ENCODE data around the gene GRID1.

Gene GRID1

DNA sequence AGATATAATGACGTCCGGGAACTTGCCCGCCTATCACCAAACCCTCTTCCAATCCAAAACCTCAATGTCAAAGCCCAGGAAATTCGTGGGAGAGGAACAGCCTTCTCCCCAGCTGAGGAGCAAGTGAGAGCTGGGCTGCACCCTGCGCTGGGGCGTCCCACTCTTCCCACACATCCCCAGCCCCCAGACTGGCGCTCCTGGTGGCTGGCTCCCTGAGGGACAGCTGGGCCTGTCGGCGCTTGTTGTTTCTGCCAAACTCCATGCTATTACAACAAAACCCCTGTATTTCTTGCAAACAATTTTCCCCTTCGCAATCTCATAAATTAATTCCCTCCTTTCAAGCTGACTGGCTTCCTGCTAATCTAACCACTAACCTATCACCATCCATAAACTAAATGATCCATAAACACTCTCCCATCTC lies 53.0 kb downstream of the GRID1 start:
- no peak for DNase-seq (ENCODE audit: low read depth)
- TF ChIP-seq, protein P1, sequence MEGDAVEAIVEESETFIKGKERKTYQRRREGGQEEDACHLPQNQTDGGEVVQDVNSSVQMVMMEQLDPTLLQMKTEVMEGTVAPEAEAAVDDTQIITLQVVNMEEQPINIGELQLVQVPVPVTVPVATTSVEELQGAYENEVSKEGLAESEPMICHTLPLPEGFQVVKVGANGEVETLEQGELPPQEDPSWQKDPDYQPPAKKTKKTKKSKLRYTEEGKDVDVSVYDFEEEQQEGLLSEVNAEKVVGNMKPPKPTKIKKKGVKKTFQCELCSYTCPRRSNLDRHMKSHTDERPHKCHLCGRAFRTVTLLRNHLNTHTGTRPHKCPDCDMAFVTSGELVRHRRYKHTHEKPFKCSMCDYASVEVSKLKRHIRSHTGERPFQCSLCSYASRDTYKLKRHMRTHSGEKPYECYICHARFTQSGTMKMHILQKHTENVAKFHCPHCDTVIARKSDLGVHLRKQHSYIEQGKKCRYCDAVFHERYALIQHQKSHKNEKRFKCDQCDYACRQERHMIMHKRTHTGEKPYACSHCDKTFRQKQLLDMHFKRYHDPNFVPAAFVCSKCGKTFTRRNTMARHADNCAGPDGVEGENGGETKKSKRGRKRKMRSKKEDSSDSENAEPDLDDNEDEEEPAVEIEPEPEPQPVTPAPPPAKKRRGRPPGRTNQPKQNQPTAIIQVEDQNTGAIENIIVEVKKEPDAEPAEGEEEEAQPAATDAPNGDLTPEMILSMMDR (IDR thresholded peaks at IDR 0.05; ENCODE audit: low read length, missing control alignments), result no peak
- no peak overlapping the region for H3K4me3 ChIP-seq (replicated peaks; ENCODE audit: low read depth, low read length)

DNA sequence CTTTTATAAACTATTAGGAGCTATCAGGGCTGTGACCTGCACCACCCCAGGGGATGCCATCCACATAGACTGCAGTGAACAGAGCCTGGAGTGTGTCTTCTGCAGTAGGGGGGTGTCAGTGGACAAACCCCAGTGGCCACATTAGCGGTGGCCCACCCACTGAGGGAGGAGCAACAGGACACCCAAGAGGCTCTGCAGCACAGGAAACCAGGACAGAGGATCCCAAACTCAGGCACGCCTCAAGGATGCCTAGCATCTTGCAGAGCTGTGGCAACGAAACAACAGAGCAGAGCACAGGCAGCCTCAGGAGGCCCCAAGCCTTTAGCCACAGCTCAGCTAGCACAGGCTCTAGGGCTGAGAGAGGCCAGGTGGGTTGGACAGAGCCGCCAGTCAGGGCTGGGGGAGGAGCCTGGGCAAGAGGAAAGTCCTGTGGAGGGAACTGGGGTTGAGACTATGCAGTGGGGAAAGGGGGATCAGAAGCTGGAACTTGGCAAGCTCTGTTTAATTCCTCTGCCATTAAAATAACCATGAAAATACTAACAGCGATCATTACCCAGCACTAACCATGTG lies 53.8 kb downstream of the GRID1 start:
- no peak for DNase-seq (ENCODE audit: low read depth)
- TF ChIP-seq, protein P1 (IDR thresholded peaks at IDR 0.05; ENCODE audit: low read length, missing control alignments), result no peak
- no peak overlapping the region for H3K4me3 ChIP-seq (replicated peaks; ENCODE audit: low read depth, low read length)

DNA sequence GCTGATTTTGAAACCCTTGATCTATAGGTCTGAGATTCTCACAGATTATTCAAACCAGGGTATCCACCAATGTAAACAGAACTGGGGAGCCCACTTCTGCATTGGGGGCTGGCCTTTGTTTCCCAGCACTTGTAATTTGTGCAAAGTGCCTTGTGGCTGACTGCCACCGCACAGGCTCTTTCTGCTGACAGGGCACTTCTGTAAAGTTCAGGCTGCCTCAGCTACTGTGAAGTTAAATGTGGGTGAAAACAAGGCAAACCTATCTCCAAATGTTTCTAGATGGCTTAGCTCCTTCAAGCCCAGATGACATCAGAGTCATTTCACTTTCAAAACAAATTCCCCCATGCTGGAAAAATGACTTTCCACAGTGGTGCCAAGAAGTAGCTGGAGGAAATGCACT lies 54.7 kb downstream of the GRID1 start:
- DNase-seq (ENCODE audit: low read depth), result no peak
- TF ChIP-seq, protein P1 (IDR thresholded peaks at IDR 0.05; ENCODE audit: low read length, missing control alignments), result no peak
- no peak overlapping the region for H3K4me3 ChIP-seq (replicated peaks; ENCODE audit: low read depth, low read length)

DNA sequence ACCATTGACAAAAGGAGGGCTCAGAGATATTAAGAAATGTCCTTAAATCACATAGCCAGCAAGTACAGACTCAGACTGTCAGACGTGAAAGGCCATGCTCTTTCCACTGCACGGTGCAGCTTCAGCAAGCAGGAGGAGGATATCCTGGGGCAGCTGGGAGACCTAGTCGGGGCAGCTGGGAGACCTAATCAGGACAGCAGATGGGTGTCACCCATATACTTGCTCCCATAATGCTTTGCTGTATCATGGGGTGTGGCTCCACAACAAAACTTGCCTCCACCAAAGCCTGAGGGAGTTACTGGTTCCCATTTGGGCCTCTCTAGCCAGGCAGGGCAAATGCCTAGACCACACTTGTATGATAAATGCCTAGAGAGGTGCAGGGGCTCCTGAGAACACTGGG lies 55.4 kb downstream of the GRID1 start:
- TF ChIP-seq, protein P1 (IDR thresholded peaks at IDR 0.05; ENCODE audit: low read length, missing control alignments), result no peak
- no peak for DNase-seq (ENCODE audit: low read depth)
- H3K4me3 ChIP-seq (replicated peaks; ENCODE audit: low read depth, low read length), result no peak overlapping the region

DNA sequence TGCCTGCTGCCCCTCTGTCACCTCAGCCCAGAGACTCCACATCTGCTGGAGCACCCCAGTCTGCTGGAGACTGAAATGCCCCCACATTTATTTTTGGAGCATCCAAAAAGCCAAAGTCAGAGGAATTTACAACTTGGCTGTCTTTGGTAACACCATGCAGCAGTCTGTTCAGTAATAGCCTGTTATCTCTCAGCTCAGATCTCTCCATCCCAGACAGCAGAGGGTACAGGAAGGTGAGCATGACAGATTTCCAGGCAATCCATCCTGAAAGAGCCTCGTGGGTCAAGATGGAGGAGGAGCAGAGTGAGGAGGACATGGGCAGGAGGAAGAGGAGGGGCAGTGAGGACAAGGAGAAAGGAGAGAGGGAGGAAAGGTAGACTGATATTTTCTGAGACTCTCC lies 55.9 kb downstream of the GRID1 start:
- TF ChIP-seq, protein P1 (IDR thresholded peaks at IDR 0.05; ENCODE audit: low read length, missing control alignments), result no peak
- no peak overlapping the region for H3K4me3 ChIP-seq (replicated peaks; ENCODE audit: low read depth, low read length)
- no peak for DNase-seq (ENCODE audit: low read depth)

DNA sequence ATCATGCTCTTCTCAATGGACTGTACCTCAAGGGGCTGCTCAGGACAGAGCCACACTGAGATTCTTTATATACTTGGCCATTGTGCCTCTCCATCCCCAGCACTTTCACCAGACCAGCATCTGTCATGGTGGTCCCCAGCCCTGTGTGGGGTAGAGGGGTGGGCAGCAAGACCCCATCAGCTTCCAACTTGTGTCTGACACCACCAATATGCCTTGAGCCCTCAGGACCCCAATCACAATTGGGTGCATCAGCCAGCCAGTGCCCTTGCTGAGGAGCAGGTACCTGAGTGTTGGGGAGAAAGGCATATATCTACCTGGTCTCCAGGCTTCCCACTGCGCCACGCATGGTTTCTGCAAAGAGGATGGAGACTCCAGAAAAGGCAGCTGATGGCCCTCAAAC lies 56.3 kb downstream of the GRID1 start:
- DNase-seq (ENCODE audit: low read depth), result no peak
- H3K4me3 ChIP-seq (replicated peaks; ENCODE audit: low read depth, low read length), result no peak overlapping the region
- TF ChIP-seq, protein P1 (IDR thresholded peaks at IDR 0.05; ENCODE audit: low read length, missing control alignments), result no peak

DNA sequence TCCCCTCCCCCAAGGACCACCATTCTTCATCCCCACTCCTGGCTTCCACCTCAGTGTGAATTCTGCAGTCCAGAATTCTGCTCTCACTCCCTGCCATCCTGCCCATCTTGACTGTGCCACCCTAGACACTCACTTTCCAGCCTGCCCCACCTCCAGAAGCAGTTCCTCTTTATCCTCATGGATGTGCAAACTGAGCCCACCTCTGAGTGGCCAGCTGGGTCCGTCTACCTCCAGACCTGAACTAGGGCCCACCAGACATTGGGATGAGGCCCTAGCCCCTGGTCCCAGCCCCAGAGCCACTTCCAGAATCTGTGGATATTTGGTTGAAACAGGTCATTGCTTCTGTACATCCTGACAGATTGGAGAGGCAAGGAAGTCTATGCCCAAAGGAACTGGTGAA lies 58.5 kb downstream of the GRID1 start:
- DNase-seq (ENCODE audit: low read depth), result no peak
- H3K4me3 ChIP-seq (replicated peaks; ENCODE audit: low read depth, low read length), result no peak overlapping the region
- TF ChIP-seq, protein P1 (IDR thresholded peaks at IDR 0.05; ENCODE audit: low read length, missing control alignments), result no peak

All from fibroblast of pulmonary artery (primary cell).